Islet of Langerhans (tissue), 1 donor: ENCODE data around the gene HMGCS2.

Source experiments
- FAIRE-seq: peaks from one replicate; lab custom pipeline; 2011; peaks lifted over from hg19 to GRCh38; lab: Jason Lieb, UNC

The HMGCS2 gene

GRCh38 chr1:119768778-119769177 lies at the start of gene HMGCS2:
HMGCS2 (minus strand) TSS chr1:119768905; CDS start chr1:119768844, 61 bp downstream.
- no peak for FAIRE-seq

- FAIRE-seq = no peak
Observed at GRCh38 chr1:119818181-119818580, 49.5 kb upstream of the HMGCS2 start.

- FAIRE-seq = no peak
Observed at GRCh38 chr1:119816407-119816806, 47.7 kb upstream of the HMGCS2 start.

- no peak for FAIRE-seq
Observed at GRCh38 chr1:119815928-119816327, 47.2 kb upstream of the HMGCS2 start.

GRCh38 chr1:119815361-119815760 lies 46.7 kb upstream of the HMGCS2 start:
- FAIRE-seq = no peak

GRCh38 chr1:119814288-119814687 lies 45.6 kb upstream of the HMGCS2 start:
- FAIRE-seq = no peak

- no peak for FAIRE-seq
Observed at GRCh38 chr1:119811985-119812557, 43.4 kb upstream of the HMGCS2 start.

GRCh38 chr1:119811387-119811786 lies 42.7 kb upstream of the HMGCS2 start, which contains the start of gene REG4:
REG4 (minus strand) TSS chr1:119811460; CDS start chr1:119808769, 2,691 bp downstream.
- FAIRE-seq = no peak

GRCh38 chr1:119808972-119809550 lies 40.4 kb upstream of the HMGCS2 start:
- peak; percentile 96 for FAIRE-seq

GRCh38 chr1:119808491-119808890 lies 39.8 kb upstream of the HMGCS2 start:
- FAIRE-seq = no peak

GRCh38 chr1:119806489-119806888 lies 37.8 kb upstream of the HMGCS2 start:
- FAIRE-seq = no peak

- FAIRE-seq = no peak
Observed at GRCh38 chr1:119805746-119806145, 37.0 kb upstream of the HMGCS2 start.

- FAIRE-seq = no peak
Observed at GRCh38 chr1:119805247-119805646, 36.5 kb upstream of the HMGCS2 start.

- no peak for FAIRE-seq
Observed at GRCh38 chr1:119799599-119800177, 31.0 kb upstream of the HMGCS2 start.

GRCh38 chr1:119799003-119799402 lies 30.3 kb upstream of the HMGCS2 start:
- no peak for FAIRE-seq

GRCh38 chr1:119797606-119798005 lies 28.9 kb upstream of the HMGCS2 start:
- no peak for FAIRE-seq

- FAIRE-seq = no peak
Observed at GRCh38 chr1:119797162-119797561, 28.5 kb upstream of the HMGCS2 start.

GRCh38 chr1:119795261-119796200 lies 26.8 kb upstream of the HMGCS2 start:
- FAIRE-seq = no peak

- no peak for FAIRE-seq
Observed at GRCh38 chr1:119794876-119795240, 26.2 kb upstream of the HMGCS2 start.

GRCh38 chr1:119794230-119794875 lies 25.6 kb upstream of the HMGCS2 start:
- FAIRE-seq = no peak

- FAIRE-seq = no peak
Observed at GRCh38 chr1:119791377-119791776, 22.7 kb upstream of the HMGCS2 start.

- FAIRE-seq = no peak
Observed at GRCh38 chr1:119790451-119791198, 21.9 kb upstream of the HMGCS2 start.
